B cell (primary cell): ENCODE results near the gene KRT33B. TPM values are rescaled to one million over a fixed set of nuclear protein-coding genes. Genes with fewer than 3 reads are reported as not detected.

ENCODE experiments used
- ATAC-seq: fragments of 200-7000 bp; cut with Tn5 transposase; one replicate; pipeline ENCODE4 v1.10.0; 2021; ENCODE audit warnings: low read depth, mild to moderate bottlenecking, moderate number of reproducible peaks, moderate library complexity
- CTCF ChIA-PET: fragments of 350-600 bp; sonication (Branson Sonifier 250); formaldehyde crosslinking; loops from one replicate; lab custom pipeline; 2021; ENCODE audit warnings: antibody characterized with exemption, inconsistent platforms; lab: Charles Lee
- POLR2A ChIA-PET: fragments of 350-600 bp; sonication (Branson Sonifier 250); formaldehyde crosslinking; loops from one replicate; lab custom pipeline; 2021; ENCODE audit warnings: antibody characterized with exemption; lab: Charles Lee
- DNase-seq: peaks from one replicate; pipeline ENCODE4 v3.0.0; 2013
- H2AFZ ChIP-seq: 2 replicates; pipeline ENCODE4 v1.6.1; 2012; ENCODE audit warnings: mild to moderate bottlenecking, low read depth, low read length; ENCODE audit not compliant: insufficient read depth, poor library complexity, severe bottlenecking
- H3K27ac ChIP-seq, 2 donors: 1 replicate in 1 of 2; 2 replicates in 1 of 2; pipeline ENCODE4 v1.5.1; 2012 to 2013; ENCODE audit warnings: low read length in 2 of 2, mild to moderate bottlenecking in 2 of 2, moderate library complexity in 1 of 2
- H3K27me3 ChIP-seq, 4 experiments: fragments of 200-600 bp in 1 of 4; sonication (generic) in 1 of 4; replicated peaks in 1 of 4; 1 replicate in 2 of 4; 2 replicates in 2 of 4; pipeline versions ENCODE4 v1.6.1 to v1.7.0; 2013 to 2016; ENCODE audit warnings: low read length in 3 of 4, mild to moderate bottlenecking in 2 of 4, mixed read lengths in 1 of 4, moderate library complexity in 1 of 4; ENCODE audit not compliant: insufficient read depth in 4 of 4, control insufficient read depth in 3 of 4; ENCODE audit errors: control extremely low read depth in 1 of 4
- H3K36me3 ChIP-seq, 2 experiments: replicated peaks in 1 of 2; 1 replicate in 1 of 2; 2 replicates in 1 of 2; pipeline versions ENCODE4 v1.6.1 to v1.7.1; 2013; ENCODE audit warnings: low read length in 1 of 2; ENCODE audit not compliant: insufficient read depth in 2 of 2, control insufficient read depth in 1 of 2; ENCODE audit errors: control extremely low read depth in 1 of 2, extremely low read depth in 1 of 2
- H3K4me1 ChIP-seq, 2 donors: fragments of 200-600 bp in 1 of 2; sonication (generic) in 1 of 2; 1 replicate in 1 of 2; 2 replicates in 1 of 2; pipeline versions ENCODE4 v1.5.1 to v1.6.1; 2013 to 2017; ENCODE audit warnings: low read length in 2 of 2; ENCODE audit not compliant: control insufficient read depth in 2 of 2, insufficient read depth in 2 of 2
- H3K4me2 ChIP-seq: replicated peaks from 2 replicates; pipeline ENCODE3; 2012; ENCODE audit warnings: mild to moderate bottlenecking, low read depth, low read length; ENCODE audit not compliant: poor library complexity, severe bottlenecking
- H3K4me3 ChIP-seq, 5 experiments: fragments of 200-600 bp in 1 of 5; sonication (generic) in 1 of 5; 1 replicate in 3 of 5; 2 replicates in 2 of 5; pipeline versions ENCODE4 v1.5.1 to v1.7.0; 2011 to 2016; ENCODE audit warnings: low read length in 4 of 5, mild to moderate bottlenecking in 4 of 5, low read depth in 2 of 5, control low read depth in 1 of 5, moderate library complexity in 1 of 5; ENCODE audit not compliant: insufficient read depth in 1 of 5; ENCODE audit errors: control extremely low read depth in 1 of 5, extremely low read depth in 1 of 5
- H3K79me2 ChIP-seq: fragments of 200-600 bp; sonication (generic); one replicate; pipeline ENCODE4 v1.6.0; 2016; ENCODE audit warnings: low read length; ENCODE audit not compliant: control insufficient read depth, insufficient read depth
- H3K9ac ChIP-seq: fragments of 200-600 bp; sonication (generic); 2 replicates; pipeline ENCODE4 v1.6.1; 2017; ENCODE audit warnings: mild to moderate bottlenecking, low read length, moderate library complexity
- H3K9me3 ChIP-seq, 3 donors: one replicate each; pipeline versions ENCODE4 v1.6.1 to v1.7.1; 2013; ENCODE audit warnings: low read length in 2 of 3; ENCODE audit not compliant: control insufficient read depth in 2 of 3, insufficient read depth in 1 of 3; ENCODE audit errors: control extremely low read depth in 1 of 3
- H4K20me1 ChIP-seq: 2 replicates; pipeline ENCODE4 v1.6.0; 2012; ENCODE audit warnings: mild to moderate bottlenecking, low read length; ENCODE audit not compliant: insufficient read depth, control insufficient read depth, poor library complexity, severe bottlenecking
- H3K27ac Mint-ChIP-seq: one replicate; pipeline ENCODE4 v1.8.0; 2021; ENCODE audit warnings: mixed read lengths
- H3K27me3 Mint-ChIP-seq: one replicate; pipeline ENCODE4 v1.8.0; 2021; ENCODE audit warnings: mixed read lengths
- H3K4me1 Mint-ChIP-seq: one replicate; pipeline ENCODE4 v1.8.0; 2021; ENCODE audit warnings: mixed read lengths
- H3K4me3 Mint-ChIP-seq: one replicate; pipeline ENCODE4 v1.8.0; 2021; ENCODE audit warnings: mixed read lengths
- H3K9me3 Mint-ChIP-seq: one replicate; pipeline ENCODE4 v1.8.0; 2022; ENCODE audit warnings: mixed read lengths; ENCODE audit not compliant: insufficient read depth
- EZH2 ChIP-seq: IDR thresholded peaks from 2 replicates; pipeline ENCODE4 v1.6.1; 2012; ENCODE audit warnings: borderline replicate concordance, low read depth, mild to moderate bottlenecking, moderate library complexity, low read length; ENCODE audit not compliant: insufficient read depth, poor library complexity, severe bottlenecking
- WGBS: methylation state at CpG from one replicate; pipeline ENCODE4 v1.1.5; 2013; ENCODE audit warnings: missing lambda C conversion rate; ENCODE audit not compliant: insufficient coverage; 5-methylcytosine and 5-hydroxymethylcytosine counted together
- intact Hi-C: fragments of 100-400 bp; cut with micrococcal nuclease; formaldehyde crosslinking; loops from one replicate; pipeline ENCODE4 v1.10.0; 2022
- polyA plus RNA-seq: library from polyadenylated mRNA; depleted of rRNA; stranded (reverse); fragments of >200 nt; gene quantifications from 2 replicates; pipeline ENCODE4 v1.2.3, GENCODE V29; 2012
- total RNA-seq, 2 donors: library from RNA; stranded (reverse); fragments of 120-200 nt in 1 of 2; gene quantifications; 1 replicate in 1 of 2; 2 replicates in 1 of 2; pipeline versions ENCODE4 v1.2.3 to v1.2.4, GENCODE V29; 2013 to 2022
- TF ChIP-seq, protein P1 (sequence below): fragments of 200-600 bp; IDR thresholded peaks from one replicate; pipeline ENCODE4 v1.8.0; 2022; ENCODE audit warnings: antibody characterized with exemption, mild to moderate bottlenecking

KRT33B gene
- total and polyA plus RNA-seq, 2 donors (not counting 1 experiment from before 2014, with no cell fraction given), result not detected

DNA sequence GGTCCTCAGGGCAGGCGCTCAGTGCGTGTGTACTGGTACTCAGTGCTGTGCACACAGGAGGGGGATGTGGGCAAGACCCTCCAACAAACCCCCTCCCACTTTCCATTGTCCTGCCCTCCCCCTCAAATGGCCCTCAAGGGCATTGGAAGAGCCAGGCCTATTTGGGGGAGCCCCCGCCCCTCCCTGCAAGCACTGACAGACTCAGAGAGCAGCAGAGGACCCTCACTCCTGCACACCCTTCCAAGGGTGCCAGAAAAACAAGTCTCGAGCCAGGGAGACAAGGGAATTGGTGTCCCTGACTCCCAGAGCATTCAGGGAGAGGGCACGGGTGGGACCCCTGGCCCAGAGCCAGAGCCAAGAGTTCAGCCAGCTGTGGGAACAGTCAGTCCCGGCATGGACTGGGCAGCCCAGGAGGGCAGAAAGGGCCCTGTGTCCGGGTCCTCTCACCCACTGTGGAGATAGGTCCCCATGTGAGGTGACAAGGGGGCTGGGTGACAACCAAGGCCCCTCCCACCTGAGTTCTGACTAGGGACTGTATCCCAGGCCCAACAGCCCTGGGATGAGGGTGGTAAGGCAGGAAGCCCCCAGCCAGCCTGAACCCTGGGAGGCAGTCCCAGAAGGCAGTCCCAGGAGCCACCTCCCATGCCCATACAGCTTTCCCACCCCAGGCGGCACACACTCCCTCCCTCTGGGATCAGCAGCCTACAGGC is 42.0 kb downstream of the KRT33B start:
- no peak overlapping the region for H2AFZ ChIP-seq
- no peaks in the 10 kb centered on the region for H3K9me3 ChIP-seq
- no peak overlapping the region for H3K4me3 ChIP-seq
- H3K27me3 ChIP-seq, result peaks cover 0 to 5% (median under 1%) of the 10 kb centered on the region in 4 experiments
- Mint-ChIP-seq H3K9me3 (no peaks in the 10 kb centered on the region), H3K27ac (no peak overlapping the region), H3K27me3 (peaks cover 9% of the 10 kb centered on the region), H3K4me1 (peaks cover under 1% of the 10 kb centered on the region), H3K4me3 (no peak overlapping the region)
- no peaks in the 10 kb centered on the region for H3K4me1 ChIP-seq
- ChIA-PET POLR2A (no interaction called here), CTCF (interaction anchor here (1.7 to 1.8 kb wide), 2 partner anchors 7 to 12 kb away, joined by 3 to 6 read pairs; no protein-coding TSS in a partner anchor)
- TF ChIP-seq, protein P1, sequence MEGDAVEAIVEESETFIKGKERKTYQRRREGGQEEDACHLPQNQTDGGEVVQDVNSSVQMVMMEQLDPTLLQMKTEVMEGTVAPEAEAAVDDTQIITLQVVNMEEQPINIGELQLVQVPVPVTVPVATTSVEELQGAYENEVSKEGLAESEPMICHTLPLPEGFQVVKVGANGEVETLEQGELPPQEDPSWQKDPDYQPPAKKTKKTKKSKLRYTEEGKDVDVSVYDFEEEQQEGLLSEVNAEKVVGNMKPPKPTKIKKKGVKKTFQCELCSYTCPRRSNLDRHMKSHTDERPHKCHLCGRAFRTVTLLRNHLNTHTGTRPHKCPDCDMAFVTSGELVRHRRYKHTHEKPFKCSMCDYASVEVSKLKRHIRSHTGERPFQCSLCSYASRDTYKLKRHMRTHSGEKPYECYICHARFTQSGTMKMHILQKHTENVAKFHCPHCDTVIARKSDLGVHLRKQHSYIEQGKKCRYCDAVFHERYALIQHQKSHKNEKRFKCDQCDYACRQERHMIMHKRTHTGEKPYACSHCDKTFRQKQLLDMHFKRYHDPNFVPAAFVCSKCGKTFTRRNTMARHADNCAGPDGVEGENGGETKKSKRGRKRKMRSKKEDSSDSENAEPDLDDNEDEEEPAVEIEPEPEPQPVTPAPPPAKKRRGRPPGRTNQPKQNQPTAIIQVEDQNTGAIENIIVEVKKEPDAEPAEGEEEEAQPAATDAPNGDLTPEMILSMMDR, result no peak
- TF ChIP-seq EZH2, result no peak
- no peaks in the 10 kb centered on the region for H4K20me1 ChIP-seq
- H3K9ac ChIP-seq, result no peak overlapping the region
- H3K27ac ChIP-seq, result no peak overlapping the region
- no peaks in the 10 kb centered on the region for H3K79me2 ChIP-seq
- WGBS, result 92% methylated on average over 8 of the region's 8 CpGs
- DNase-seq, result no peak
- intact Hi-C loops, result loop anchor here (10.0 kb wide), 1 partner anchor 523 kb away; no protein-coding TSS in a partner anchor
- ATAC-seq, result no peak
- no peak overlapping the region for H3K4me2 ChIP-seq
- H3K36me3 ChIP-seq, result no peaks in the 10 kb centered on the region
